NCI-H1930 (cell line): Measurements from ENCODE around the gene RIIAD1.
"Not testable (repeated sequence)": the region's sequence is repeated elsewhere in the genome, so short reads cannot be mapped to it uniquely, and the experiment has no call there.

ENCODE experiments used
- DNase-seq, 2 experiments: peaks; one replicate each; lab custom pipeline; 2025; lab: John Stamatoyannopoulos, UW

Gene RIIAD1

DNA sequence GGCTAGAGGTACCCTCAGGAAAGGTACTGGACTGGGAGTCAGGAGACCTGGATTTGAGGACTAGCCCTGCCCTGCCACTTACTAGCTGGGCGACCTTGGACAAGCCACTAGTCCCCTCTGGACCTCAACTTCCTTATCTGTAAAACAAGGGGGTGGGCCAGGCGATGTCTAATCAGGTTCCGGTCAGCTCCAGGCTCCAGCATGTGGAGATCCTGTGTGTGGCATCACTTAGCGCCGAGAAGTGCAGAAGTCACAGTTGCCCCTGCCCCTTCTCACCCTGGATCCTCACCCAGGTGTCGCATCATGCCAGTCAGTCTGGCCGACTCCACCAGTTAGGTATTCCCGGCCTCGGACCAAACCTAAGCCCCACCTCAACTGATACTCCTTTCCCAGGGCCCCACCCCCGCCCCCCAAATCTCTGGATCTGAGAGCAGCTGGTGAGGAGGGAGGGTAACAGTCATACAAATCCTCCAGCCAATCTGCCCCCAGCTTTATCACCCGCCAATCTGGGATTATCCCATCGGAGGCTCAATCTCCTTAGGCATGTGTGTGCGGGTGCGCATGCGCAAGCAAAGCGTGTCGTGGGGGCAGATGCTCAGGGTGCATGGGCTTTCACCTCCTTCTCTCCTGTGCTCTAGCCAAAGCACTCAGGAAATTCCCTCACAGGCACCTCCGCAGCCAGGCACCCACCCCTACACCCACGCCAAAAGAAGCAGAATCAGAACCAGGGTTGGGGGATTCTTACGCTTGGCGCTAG lies 10.1 kb upstream of the RIIAD1 start:
- no peak for DNase-seq

DNA sequence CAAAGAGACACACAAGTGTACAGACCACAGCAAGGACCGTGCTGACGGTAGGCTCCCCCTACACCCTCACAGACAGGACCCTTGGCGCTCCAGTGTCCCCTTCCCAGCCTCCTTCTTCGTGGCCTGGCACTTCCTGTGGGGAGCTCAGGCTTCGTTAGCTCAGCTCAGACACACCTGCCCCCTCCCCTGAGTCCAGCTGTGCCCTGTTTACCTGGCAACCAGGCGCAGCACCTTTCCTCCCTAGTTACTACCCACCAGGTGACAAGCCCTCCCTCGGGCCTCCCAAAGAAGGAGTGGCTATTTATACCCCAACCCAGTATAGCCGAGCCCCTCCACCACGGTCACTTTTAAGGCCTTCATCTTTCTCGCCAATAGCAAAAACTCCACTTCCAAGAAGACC lies 9.4 kb upstream of the RIIAD1 start:
- DNase-seq, result no peak

DNA sequence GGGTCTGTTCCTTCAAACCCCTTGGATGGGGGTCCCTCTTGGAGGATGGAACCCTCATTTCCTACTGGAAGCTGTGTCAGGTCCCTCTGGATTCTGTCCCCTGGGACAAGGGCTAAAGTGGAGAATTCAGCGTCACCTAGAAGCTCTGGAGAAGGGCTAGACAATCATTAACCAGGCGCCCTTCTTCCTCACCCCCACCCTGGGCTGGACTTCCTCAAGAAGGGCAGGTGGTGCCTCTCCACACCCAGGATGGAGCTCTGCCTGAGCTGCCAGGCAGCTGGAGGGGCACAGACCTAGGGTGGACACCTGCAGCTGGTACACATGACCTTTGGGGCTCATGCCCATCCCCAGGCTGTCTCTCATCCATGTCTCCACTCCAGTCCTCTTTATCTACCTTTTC lies 8.3 kb upstream of the RIIAD1 start:
- no peak for DNase-seq

DNA sequence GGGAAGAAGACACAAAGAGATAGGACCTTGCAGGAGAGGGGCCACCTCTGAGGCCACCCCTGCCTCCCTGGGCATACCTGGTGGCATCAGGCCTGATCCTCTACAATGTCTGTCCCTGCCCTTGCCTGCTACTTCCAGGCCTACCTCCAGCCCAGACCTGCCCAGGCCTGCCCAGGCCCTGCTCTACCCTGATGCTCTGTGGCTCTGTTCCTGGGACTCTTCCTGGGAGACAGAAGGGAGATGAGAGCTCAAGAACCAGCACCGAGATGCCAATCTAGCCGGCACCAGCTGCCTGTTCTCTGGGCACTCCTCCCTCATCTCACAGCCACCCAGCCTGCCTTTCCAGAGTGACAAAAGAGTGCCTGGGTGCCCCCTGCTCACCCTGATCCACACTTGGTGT lies 7.4 kb upstream of the RIIAD1 start:
- DNase-seq, result no peak

DNA sequence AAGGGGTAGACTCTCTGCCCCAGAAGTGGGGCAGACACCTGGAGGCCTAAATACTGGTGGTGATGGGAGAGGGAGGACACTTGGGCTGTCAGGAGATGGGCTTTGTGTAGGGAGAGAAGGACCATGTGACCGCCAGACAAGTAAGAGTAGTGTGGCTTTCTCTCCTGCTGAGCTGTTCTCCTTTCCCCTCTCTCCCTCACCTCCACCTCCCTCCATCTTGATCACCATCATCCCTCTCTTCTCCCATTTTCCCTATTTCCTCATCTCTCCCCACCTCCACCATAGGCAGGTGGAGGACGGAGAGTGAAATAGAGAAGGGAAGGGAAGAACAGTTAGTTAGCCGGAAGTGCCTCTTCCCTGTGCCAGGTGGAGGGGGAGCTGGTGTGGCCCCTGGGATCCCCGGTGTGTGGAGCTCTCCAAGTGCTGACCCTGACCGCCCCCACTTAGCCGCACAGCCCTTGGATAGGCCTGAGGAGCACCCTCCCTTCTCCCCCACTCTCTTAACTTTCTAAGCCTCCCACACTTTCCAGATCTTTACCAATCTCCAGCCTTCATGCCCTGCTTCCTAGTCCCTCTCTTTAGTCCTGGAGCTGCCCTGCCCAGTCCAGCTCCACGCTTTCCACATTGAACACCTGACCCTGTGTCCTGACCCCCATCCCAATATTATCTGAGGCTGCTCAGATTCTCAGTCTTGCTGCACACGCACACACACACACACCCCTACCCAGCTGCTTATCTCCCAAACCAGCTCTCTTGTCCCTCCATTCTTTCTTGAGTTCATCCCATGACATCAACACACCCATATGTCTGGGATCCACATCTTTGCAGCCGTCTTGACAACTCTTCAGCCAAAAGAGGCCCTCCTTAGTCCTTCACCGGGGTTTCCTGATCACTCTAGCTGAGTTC lies 6.2 kb upstream of the RIIAD1 start:
- no peak for DNase-seq

DNA sequence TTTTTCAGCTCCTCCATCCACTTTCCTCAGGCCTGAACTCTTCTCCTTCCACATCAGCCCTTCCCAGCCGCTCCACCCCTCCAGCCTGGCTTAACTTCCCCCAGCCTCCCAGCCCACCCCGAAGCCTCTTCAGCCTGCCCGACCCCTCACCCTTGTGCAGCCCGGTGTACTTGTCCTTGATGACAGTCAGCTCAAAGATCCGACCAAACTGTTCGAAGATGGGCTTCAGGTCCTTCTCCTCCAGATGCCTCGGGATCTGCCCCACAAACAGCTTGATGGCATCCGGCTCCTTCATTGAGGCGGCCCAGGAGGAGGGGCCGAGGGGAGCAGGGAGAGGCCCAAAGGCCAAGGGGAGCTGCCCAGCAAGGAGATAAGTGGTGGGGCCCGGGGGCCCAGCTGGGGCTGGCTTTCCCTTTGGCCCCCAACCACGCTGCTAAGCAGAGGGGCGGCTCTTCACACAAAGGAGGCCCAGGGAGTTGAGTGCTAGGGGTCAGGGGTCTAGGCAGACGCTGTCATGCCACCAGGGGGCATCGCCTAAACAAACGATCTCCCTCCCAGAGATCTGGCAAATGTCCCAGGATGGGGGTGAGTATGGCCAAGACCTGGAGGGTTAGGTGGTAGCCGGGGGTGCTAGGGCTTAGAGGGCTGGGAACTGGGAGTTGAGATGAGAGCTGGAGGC lies 5.5 kb upstream of the RIIAD1 start:
- peak in 1 of 2 experiments; percentile 22 for DNase-seq

DNA sequence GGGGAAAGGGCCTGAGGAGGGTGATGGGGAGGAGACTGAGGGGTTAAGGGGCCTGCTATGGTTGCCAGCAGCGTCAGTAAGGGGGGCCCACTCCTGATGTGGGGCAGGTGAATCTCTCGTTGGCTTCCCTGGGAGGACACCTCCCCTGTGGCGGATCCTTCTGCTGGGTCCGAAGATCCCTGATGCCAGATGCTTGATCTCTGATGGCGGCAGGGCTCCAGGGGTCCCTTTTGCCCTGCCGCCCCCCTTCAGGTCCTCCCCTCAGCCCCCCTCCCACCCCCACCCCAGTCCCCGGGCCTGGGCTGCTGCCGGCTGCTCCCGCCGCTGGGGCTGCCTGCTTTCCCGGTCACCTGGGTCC lies 4.9 kb upstream of the RIIAD1 start:
- no peak for DNase-seq

DNA sequence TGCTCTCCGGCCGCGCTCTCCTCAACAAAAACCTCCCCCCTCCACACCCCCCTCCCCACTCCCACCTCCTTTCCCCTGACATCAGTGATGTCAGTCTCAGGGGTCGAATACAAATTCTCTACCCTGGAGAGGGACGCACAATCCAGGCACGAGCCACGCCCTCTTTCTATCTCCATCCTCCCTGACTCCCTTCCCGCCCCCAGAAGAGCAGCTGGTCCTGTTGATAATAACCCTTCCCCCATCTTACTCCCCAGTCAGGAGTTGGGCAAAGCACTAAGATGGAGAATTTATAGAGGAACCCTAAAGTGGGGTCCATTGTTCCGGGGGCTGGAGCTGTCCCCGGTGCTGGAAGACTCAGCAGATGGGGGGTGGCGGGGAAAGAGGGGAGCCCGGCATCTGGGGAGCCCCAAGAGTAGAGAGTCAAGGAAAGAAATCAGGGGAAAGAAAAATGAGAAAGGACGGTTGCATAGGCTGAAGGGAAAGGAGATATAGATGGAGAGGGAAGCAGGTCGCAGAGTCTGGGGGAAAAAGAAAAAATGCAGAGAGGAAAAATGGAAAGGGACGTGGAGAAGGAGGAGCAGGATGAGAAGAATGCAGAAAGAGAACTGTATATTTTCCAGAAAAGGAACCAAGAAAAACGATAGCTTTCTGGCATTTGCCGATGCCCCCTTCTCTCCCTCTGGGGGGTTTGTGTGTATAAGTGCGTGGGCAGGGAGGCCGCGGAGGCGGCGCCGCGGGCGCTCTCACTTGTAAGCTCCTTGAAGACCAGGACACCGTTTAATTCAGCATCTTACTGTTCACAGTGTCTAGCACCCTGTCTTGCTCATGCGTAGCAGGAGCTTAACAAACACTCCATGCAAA lies 4.3 kb upstream of the RIIAD1 start, which contains the start of gene CELF3:
TSS of gene CELF3 (minus strand) at position 33 of the 861 bp plus-strand sequence. CDS start 783 bp downstream, outside the sequence.
- DNase-seq, result peak; percentile 85 to 90

DNA sequence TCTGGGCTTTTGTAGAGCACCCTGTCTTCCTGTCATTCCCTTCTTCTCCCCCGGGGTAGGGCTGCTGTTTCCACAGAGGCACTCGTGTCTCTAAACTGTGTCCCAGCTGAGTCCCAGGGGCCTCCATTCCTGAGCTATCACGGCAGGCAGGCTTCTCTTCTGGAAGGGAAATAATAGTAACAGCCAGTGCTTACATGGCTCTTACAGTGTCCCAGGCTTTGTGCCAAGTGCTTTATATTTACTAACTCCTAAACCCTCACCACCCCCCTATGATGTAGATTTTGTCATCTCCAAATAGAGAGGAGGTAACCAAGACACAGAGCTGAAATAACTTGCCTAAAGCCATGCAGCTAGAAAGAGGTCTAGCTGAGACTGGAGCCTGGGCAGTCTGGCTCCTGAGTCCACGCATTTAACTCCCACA lies 3.3 kb upstream of the RIIAD1 start:
- DNase-seq, result no peak

DNA sequence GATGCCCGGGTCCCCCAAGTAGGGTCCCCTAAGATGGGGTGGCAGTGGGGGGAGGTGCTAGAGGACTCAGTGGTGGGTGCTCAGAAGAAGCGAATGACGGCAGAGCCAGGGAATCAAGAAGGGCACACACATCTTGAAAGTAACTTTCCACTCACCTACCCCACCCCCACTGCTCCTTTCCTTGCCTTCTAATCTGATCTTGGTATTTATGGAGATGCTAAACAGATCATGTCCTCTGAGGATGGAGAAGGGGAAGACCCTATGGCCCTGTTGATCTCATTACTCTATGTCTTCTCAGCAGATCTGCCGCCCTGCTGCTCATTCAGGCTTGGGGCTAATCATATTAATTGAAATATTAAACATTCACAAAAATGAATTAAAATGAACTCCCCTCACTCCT lies 2.7 kb upstream of the RIIAD1 start:
- no peak for DNase-seq

DNA sequence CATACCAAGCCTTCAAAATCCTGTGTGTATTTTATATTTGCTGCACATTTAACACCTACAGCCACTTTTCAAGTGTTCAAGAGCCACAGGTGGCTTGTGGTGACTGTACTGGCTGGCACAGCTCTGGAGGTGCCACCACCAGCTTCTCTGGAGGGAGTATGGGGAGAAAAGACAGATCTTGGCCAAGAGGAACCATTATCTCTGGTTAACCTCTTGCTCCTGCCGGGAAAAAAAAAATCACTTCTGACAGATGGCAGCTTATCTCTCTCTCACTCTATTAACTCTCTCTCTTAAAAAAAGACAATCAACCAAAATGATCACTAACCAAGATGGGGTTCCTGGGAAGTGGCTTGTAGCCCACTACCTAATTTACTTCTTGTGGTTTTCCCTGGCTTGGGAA lies 1.2 kb upstream of the RIIAD1 start:
- no peak for DNase-seq

DNA sequence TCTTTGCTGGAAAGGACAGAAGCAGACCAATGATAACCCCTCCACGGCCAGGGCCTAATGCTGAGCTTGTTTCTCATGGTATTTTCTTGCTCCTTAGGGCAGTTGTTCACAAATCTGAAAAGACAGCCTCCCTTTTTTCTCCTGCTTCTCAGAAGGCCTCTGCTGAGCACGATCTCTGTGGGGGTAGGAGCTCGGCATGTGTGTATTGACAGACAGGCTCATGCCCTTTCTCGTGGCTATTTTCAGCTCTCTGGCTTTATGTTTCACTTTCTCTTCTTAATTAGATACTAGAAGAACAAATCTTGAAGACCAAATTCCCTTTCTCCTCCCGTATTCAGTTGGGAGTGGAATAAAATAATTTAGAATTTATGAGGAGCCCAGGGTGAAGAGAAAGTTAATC lies 768 bp upstream of the RIIAD1 start:
- no peak for DNase-seq

DNA sequence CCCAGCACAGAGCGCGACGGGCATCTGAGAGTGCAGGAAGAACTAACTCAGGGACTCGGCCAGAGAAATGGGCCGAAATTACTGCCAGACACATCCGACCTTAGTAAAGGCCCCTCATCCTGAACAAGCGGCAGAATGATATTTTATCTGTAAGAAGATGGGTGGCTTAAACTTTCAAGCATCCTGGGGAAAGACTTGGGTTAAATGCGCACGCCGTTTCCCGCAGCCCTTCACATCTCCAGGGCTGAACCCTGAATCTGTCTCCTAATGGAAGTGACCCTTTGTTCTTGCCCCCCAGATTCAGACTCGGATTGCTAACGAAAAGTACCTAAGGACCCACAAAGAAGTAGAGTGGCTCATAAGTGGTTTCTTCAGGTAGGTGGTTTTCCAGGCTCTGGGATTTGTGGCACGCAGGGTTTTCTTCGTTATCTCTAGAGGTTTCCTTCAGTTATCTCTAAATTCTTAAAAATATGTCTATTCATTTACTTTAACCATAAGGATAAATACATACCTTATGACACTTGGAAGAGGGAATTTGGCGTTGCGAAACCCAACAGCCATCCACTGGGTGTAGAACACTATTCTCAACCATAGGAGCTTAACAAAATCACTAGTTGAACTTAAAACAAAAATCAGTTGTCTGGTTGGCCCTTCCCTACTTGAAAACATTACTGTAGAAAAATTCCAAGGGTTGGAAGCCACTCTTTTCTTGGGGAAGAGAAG lies 627 bp downstream of the RIIAD1 start:
- no peak for DNase-seq

DNA sequence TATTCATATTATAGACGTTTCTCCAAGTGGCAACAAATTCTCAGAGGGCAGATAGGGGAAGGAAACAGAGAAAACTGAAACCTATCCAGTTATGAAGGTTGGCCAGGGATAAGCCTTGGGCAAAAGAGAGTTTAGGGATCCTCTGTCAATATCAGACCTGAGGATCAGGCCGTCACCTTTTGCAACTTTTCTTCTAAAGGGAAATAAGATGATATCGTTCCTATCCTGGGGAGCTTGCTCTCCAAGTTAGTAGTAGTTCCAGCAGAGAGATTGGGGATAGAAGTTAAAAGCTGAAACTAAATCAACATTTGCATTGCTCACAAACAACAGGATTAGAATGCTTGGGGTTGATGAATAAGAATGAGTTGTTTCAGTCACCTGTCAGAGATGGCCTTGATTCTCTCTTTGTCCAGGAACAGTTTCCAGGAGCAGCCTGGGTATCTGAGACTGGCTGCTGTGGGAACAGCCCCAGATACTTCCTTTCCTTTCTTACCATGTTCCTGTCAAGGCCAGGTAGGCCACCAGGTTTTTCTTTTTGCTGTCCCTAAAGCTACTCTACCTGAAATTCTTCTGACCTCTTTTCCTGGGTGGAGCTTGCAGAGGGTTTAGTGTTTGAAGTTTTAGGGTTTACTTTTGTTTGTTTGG lies 2.5 kb downstream of the RIIAD1 start:
- no peak for DNase-seq

DNA sequence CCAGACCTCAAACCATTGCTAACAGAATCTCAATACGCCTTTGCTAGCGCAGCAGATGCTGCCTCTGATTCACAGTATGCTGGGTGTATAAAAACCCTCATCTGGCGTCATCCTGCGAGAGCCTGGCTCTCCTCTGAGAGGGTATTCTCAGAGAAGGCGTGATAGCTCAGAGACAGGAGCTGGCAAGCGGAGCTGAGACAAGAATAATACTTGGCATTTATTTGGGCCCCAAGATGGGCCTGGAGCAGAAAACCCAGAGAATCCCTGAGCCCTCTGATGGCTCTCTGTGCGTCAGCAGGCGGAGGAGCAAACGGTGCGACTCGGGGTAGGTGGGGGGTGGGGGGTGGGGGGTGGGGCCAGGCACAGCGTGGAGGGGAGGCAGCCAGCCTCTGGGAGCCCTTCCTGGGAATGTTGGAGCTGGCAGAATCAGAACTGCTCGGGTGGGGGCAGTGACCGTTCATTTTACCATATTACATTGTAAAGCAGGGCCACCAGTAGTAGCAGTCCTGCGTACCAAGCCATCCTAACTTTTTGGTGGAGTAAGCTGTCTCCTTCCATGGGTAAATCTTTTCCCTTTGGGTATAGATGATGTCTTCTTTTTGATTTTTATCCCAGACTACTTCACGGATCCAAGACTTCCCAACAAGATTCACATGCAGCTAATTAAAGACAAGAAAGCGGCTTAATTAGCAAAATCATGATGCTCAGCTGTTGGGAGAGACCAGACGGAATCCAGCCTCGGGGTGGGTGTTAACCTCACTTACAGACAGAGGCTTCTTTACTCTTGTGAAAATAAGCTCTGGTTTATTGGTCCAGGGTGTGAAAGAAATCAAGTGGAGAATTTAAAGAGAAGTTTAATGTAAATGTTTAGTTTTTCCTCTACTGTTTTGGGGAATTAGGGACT lies 7.1 kb downstream of the RIIAD1 start:
- no peak for DNase-seq

DNA sequence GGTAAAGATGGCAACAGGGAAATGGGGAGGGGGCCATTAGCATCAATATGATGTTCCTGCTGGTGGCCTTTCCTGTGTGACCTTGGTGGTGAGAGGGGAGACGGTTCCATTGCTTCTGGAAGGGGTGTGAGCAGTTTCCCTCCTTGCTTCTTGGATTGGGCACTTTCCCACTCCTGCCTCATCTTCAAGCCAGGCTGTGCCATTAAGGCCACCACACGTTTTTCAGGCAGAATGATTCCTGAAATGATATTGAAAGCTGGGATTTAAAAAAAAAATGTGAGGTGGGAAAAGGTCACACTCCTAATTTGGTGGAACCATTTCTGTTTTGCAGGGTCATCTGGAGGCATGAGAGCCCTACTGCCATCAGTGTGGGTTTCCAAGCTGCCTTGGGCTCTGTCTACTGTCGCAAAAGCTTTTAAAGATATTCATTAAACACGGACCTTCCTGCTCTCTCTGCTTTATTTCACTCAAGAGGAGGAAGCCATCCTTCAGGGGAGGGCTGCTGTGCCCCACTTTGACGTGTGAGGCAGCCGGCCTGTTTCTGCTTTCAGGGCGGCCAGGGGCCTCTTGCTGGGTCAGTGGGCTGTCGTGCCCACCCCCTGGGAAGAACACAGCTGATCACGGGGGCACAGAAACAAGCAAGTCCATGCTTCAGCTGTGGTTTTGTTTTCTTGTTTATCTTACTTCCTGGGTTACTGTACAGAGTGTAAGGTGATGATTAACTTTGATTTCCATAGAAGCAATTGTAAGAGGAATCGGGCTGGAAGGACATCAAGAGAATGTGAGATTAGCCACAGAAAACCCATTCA lies 8.0 kb downstream of the RIIAD1 start:
- no peak for DNase-seq

DNA sequence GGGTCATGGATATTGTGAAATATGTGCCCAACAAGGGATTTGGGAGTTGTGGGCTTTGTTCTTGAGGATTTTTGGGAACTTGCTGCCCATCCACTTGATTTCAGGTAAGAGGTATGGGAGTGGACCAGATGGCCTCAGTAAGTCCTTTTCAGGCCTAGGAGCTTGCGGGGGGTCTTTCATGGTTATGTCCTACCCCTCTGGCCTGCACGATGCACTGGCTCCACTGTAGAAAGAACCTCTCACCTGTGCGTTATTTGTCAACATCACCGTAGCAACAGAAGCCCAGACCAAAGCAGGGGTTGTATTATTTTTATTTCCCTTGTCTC lies 8.6 kb downstream of the RIIAD1 start:
- DNase-seq, result no peak

DNA sequence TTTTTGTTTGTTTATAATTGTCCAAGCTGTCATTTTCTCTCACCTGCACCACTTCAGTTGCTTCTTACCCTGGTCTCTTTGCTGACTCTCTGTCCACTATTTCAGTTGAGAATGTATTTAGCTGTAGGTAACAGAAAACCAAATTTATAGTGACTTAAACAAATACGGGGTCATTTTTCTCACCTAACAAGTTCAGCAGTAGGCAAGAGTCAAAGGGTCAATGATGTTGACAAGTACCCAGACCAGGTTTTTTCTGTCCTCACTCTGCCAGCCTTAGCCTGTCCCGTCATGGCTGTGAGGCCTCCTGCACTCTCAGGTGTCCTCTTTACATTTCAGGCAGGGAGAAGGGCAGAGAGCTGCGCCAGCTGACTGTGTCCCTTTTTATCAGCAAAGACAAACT lies 11.8 kb downstream of the RIIAD1 start:
- no peak for DNase-seq

DNA sequence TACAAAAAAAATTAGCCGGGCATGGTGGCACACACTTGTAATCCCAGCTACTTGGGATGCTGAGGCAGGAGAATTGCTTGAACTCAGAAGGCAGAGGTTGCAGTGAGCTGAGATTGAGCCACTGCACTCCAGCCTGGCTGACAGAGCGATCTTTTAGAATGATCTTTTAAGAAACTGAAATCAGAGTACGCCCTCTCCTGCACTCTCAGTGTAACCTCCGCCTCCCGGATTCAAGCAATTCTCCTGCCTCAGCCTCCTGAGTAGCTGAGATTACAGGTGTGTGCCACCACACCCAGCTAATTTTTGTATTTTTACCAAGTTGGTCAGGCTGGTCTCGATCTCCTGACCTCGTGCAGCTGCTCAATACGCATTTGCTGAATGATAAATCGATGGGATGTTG lies 12.7 kb downstream of the RIIAD1 start:
- not testable (repeated sequence) for DNase-seq
